Astrocyte of the spinal cord (primary cell): ENCODE measurements around the gene PLEKHA5.
"Not testable (repeated sequence)": the region's sequence is repeated elsewhere in the genome, so short reads cannot be mapped to it uniquely, and the experiment has no call there.

ENCODE experiments used
- DNase-seq: peaks from one replicate; pipeline ENCODE4 v3.0.0; 2011; ENCODE audit warnings: low read depth, low spot score
- H3K4me3 ChIP-seq: 2 replicates; pipeline ENCODE4 v1.5.1; 2011; ENCODE audit warnings: low read depth, mild to moderate bottlenecking, low read length, moderate library complexity
- in situ Hi-C: cut with HindIII; loops from 2 replicates; pipeline ENCODE4 v1.10.0; 2017; ENCODE audit warnings: low sequenced_read_pairs
- TF ChIP-seq, protein P1 (sequence below): IDR thresholded peaks from 2 replicates; pipeline ENCODE4 v1.5.1; 2012; ENCODE audit warnings: low read depth, mild to moderate bottlenecking, low read length, inconsistent platforms

The PLEKHA5 gene

DNA sequence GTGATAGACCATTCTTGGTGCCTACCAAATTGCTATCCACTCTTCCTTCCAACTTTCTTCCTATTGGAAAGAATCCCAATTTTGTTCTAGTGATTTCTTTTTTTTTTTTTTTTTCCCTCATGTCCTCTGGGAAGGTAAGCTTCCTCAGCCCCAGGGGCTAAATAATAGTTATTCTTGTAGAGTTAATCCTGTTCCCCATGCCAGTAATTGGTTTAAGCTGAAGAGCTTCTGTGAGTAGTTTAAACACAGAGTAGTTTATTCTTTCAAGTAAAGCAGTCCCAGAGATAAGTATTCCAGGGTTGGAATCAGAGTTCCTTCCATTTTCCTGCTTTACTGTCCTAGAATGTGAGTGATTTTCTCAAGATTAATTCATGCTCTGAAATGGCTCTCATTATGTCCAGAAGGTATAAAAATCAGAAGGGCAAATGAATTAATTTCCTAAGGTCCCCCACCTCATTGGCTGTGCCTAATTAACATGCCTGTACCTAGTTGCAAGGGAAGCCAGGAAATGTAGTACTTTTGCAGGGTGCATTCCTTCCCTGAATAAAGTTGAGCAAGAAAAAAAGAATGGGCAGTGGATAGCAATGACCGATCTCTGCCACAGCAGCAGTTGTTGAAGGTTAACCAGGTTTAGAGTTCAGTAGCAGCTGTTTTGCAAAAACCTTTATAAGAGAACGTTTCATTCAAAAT lies 97.8 kb downstream of the PLEKHA5 start:
- TF ChIP-seq, protein P1, sequence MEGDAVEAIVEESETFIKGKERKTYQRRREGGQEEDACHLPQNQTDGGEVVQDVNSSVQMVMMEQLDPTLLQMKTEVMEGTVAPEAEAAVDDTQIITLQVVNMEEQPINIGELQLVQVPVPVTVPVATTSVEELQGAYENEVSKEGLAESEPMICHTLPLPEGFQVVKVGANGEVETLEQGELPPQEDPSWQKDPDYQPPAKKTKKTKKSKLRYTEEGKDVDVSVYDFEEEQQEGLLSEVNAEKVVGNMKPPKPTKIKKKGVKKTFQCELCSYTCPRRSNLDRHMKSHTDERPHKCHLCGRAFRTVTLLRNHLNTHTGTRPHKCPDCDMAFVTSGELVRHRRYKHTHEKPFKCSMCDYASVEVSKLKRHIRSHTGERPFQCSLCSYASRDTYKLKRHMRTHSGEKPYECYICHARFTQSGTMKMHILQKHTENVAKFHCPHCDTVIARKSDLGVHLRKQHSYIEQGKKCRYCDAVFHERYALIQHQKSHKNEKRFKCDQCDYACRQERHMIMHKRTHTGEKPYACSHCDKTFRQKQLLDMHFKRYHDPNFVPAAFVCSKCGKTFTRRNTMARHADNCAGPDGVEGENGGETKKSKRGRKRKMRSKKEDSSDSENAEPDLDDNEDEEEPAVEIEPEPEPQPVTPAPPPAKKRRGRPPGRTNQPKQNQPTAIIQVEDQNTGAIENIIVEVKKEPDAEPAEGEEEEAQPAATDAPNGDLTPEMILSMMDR, result no peak
- in situ Hi-C loops, result no loop called here
- H3K4me3 ChIP-seq, result no peak overlapping the region
- DNase-seq, result no peak

DNA sequence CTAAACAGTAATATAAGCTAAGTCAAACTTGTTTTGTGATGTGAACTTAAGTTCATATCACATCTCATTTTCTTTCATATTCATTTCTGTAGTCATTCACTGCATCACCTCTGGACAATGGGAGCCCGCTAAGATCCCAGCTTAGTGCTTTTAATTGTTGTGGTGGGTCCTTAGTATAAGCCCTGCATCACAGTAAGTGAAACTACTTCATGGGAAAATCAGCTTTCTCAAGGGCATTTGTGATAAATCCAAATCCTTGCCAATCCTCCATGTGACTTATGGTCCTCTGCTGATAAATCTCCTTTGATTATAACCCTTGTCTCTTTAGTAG lies 98.3 kb downstream of the PLEKHA5 start:
- DNase-seq, result no peak
- H3K4me3 ChIP-seq, result no peak overlapping the region
- TF ChIP-seq, protein P1, result no peak
- in situ Hi-C loops, result no loop called here

DNA sequence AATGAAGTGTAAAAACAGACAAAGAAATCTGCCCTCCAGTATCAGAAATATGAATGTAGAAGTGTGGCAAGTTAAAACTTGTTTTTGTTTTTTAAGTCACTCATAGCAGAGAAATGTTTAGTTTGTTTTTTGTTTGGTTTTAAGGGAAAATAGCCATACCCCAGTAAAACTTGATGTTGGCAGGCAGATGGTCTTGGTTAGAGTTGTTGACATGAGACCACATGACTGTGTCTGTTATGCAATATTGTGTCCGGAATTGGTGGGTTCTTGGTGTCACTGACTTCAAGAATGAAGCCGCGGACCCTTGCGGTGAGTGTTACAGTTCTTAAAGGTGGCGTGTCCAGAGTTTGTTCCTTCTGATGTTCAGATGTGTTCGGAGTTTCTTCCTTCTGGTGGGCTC lies 99.5 kb downstream of the PLEKHA5 start:
- in situ Hi-C loops, DNase-seq: not testable (repeated sequence)

DNA sequence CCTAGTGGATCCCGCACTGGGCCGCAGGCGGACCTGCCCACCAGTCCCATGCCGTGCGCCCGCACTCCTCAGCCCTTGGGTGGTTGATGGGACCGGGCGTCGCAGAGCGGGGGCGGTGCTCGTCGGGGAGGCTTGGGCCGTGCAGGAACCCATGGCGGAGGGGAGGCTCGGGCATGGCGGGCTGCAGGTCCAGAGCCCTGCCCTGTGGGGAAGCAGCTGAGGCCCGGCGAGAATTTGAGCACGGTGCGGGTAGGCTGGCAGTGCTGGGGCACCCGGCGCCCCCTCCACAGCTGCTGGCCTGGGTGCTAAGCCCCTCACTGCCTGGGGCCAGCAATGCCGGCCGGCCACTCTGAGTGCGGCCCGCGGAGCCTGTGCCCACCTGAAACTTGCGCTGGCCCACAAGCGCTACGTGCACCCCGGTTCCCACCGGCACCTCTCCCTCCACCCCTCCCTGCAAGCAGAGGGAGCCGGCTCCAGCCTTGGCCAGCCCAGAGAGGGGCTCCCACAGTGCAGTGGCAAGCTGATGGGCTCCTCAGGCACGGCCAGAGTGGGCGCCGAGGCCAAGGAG lies 100.8 kb downstream of the PLEKHA5 start:
- TF ChIP-seq, protein P1, result no peak
- DNase-seq, result no peak
- H3K4me3 ChIP-seq, result no peak overlapping the region
- in situ Hi-C loops, result no loop called here

More for the DNA sequence above, 99.5 kb downstream of the PLEKHA5 start:
- H3K4me3 ChIP-seq, result not testable (repeated sequence)

DNA sequence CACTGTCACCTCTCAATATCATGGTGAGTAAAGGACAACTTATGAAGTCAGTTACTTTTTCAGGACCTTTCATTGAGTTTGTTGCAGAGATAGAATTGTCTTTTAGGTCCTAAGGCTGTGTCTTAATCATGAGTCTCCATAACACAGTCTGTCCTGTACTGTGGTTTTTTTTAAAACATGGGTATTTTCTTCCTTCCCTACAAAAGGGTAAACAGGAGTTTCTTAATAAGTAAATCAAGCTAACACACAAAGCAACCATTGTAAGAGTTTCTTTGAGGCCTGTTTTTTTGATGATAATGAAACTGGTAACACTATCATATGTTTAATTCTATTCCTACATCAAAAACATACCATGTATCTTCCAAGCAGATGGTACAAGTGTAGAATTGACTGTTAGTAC lies 101.4 kb downstream of the PLEKHA5 start:
- no peak overlapping the region for H3K4me3 ChIP-seq
- DNase-seq, result no peak
- TF ChIP-seq, protein P1, result no peak
- in situ Hi-C loops, result no loop called here

DNA sequence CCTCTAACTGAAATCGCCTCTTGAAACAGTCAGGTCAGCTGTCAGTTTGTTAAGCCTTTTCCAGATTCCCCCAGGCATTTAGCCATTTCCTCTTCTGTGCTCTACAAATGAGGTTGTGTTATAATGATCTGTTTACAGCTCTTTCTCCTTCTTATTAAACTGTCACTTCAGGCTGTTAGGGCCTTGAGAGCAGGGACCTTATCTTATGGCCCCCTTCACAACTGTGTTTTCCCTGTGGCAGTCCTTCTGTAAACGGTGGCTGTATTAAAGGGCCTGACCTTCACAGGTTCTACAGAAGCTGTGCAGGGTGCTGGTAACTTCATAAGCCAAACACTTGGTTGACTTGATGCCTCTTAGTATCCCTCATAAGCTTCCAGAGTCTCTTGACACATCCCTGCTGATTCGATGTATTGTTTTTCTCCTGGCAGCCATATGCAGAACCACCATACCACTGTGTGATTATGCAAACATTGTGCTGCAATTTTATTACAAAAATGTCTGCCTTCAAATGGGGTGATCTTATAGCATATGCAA lies 104.7 kb downstream of the PLEKHA5 start:
- no peak overlapping the region for H3K4me3 ChIP-seq
- DNase-seq, result no peak
- in situ Hi-C loops, result no loop called here
- TF ChIP-seq, protein P1, result no peak
